Measurements from ENCODE around the gene ATXN10.

DNA sequence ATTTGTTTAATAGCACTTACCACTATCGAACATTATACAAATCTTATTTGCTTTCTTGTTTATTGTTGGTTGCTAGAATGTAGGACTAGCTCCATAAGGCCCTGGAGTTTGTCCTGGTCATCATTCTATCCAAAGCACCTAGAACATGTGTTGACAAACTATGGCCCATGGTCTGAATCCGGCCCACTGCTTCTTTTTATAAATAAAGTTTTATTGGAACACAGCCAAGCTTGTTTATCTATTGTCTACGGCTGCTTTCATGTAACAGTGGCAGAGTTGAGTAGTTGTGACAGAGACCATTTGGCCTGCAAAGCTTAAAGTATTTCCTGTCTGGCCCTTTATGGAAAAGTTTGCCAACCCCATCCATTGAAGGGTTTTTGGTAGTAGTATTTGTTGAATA, 38.8 kb downstream of the ATXN10 start:
- TF ChIP-seq TAF1 (IDR thresholded peaks at IDR 0.05; ENCODE audit: borderline replicate concordance, insufficient read depth, low read length) (no peak), REST (IDR thresholded peaks at IDR 0.05; ENCODE audit: insufficient read depth in 1 of 2, low read depth in 2 of 2, low read length in 2 of 2) (no peak)

Data from PFSK-1 (cell line).